Measurements from ENCODE around the gene OLA1.
"Not testable (repeated sequence)": the region's sequence is repeated elsewhere in the genome, so short reads cannot be mapped to it uniquely, and the experiment has no call there.

The OLA1 gene

DNA sequence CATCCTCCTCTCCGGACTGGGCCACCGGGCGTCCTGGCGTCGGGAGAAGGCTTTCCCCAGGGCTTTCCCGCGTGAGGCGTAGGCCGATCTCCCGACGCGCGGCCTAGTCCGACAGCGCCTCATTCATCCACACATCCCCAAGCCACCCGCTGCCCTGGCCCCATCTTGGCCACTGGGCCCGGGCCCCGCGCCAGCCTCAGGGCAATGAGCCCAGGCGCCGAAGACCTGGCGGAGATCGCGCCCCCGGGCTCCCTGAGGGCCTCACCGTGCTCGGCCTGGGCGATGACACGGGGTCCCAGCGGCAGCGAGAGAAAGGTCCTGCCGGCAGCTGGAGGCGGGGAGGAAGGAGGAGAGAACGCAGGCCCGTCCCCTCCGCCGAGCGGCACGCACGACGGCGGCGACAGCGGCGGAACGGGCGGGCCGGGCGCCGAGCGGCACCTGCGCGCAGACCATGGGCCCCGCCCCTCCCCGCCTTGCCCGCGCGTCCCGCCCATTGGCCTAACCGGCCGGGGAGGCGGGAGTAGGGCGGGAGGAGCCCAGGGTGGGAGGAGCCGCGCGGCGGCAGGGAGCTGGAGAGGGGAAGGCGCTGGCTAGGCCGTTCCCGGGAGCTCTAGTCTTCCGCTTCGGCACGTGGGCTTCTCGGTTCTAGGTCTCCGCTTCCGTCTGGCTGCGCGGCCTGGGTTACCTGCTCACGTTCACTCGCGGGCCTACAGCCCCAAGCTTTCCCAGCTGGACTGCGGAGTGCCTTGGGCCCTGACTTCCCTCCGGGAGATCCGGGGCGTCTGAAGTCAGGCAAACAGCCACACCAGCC, at the start of gene OLA1:
Gene OLA1, minus strand, starts transcription at position 346 of the 811 bp plus-strand sequence. CDS start 1,717 bp downstream, outside the sequence.
- peak; percentile 92 for DNase-seq (ENCODE audit: low read depth)

DNA sequence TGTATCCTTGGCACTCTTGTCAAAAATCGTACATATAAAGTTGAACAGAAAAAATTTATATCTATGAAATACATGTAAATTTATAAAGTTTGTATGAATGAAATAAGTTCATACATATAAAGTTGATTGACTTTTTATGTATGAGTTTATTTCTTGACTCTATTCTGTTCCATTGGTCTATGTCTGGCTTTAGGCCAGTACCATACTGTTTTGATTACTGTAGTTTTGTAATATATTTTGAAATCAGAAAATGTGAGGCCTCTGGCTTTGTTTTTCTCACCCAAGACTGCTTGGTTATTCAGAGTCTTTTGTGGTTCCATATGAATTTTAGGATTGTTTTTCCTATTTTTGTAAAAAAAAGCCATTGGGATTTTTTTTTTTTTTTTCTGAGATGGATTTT, 44.6 kb upstream of the OLA1 start:
- no peak for DNase-seq (ENCODE audit: low read depth)

DNA sequence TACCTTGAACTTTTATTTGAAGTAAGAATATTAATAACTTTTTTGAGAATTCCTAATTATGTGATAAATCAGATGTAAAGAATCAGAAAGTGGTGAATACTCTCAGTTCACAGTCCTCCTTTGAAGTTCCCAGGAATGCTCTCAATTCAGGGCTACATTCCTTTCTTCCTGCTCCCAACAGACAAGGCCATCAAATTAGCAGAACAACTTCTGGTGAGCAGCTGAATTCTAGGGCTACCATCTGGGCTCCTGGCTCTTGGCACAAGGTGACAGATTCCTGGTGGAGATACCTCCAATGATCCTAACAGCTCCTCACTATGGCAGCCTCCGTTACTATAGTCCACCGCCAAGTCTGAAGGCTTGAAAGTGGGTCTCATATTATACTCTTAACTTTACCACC, 37.8 kb upstream of the OLA1 start:
- no peak for DNase-seq (ENCODE audit: low read depth)

DNA sequence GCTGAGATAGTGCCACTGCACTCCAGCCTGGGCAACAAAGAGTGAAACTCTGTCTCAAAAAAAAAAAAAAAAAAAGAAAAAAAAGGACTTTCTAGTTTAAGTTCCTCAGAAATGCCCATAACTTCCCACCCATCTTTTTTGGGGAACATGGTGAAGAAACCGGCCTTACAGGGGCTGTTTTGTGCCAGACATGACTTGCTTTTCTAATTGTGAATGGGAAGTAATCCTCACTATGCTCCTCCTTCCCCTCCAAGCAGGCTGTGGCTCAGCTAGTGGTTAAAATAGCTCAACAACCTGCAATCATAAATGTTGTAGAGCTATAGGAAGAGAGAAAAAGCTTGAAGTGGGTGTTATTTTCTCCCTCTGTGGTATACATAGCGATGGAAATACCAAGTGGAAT, 34.1 kb upstream of the OLA1 start:
- no peak for DNase-seq (ENCODE audit: low read depth)

DNA sequence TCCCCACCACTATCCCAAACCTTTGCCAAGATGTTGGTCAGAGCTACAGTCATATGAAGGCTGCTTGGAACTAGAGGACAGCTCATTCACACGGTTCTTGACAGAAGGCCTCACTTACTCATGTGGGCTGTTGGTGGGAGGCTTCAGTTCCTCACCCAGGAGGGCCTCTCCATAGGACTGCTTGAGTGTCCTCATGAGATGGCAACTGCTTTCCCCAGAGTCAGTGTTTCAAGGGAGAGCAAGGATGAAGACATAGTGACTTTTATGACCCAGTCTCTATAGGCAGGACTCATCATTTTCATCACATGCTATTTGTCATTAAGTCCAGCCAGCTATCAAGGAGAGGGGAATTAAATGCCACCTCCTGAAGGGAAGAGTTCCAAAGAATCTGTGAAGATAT, 33.4 kb upstream of the OLA1 start:
- no peak for DNase-seq (ENCODE audit: low read depth)

DNA sequence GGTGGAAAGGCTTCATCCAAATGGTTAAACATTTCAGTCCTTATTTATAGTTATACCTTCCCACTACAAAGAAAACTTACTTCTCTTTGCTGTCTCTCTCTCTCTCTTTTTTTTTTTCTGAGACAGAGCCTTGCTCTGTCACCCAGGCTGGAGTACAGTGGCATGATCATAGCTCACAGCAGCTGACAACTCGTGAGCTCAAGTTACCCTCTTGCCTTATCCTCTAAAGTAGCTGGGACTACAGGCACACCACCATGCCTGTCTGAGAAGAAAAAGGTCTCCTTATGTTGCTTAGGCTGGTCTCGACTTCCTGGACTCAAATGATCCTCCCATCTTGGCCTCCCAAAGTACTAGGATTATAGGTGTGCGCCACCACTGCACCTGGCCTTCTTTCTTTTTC, 32.3 kb upstream of the OLA1 start:
- DNase-seq (ENCODE audit: low read depth) = no peak

DNA sequence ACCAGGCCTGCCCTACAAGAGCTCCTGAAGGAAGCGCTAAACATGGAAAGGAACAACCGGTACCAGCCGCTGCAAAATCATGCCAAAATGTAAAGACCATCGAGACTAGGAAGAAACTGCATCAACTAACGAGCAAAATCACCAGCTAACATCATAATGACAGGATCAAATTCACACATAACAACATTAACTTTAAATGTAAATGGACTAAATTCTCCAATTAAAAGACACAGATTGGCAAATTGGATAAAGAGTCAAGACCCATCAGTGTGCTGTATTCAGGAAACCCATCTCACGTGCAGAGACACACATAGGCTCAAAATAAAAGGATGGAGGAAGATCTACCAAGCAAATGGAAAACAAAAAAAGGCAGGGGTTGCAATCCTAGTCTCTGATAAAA, 21.9 kb upstream of the OLA1 start:
- not testable (repeated sequence) for DNase-seq (ENCODE audit: low read depth)

DNA sequence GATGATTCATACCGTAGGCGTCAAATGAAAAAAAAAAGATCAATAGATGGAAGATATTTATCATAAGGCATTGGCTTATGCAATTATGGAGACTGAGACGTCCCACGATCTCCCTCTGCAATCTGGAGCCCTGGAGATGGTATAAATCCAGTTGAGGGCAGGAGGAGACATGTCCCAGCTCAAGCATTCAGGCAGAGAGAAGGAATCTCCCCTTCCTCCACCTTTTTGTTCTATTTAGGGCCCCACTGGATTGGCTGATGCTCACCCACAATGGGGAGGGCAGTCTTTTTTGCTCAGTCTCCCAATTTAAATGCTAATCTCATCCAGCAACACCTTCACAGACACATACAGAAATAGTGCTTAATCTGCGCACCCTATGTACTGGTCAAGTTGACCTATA, 18.0 kb upstream of the OLA1 start:
- no peak for DNase-seq (ENCODE audit: low read depth)

DNA sequence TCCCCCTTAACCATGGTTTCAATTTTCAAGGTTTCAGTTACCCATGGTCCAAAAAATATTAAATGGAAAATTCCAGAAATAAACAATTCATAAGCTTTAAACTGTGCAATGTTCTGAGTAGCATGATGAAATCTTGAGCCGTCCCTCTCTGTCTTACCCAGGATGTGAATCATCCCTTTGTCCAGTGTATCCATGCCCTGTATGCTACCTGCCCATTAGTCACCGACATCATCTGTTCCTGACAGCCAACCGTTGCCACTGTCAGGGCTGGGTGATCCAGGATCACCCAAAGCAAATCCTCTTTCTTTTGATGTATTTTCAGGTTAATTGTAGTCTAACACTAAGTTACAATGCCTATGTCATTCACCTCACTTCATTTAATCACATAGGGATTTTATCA, 15.7 kb upstream of the OLA1 start:
- DNase-seq (ENCODE audit: low read depth) = no peak

DNA sequence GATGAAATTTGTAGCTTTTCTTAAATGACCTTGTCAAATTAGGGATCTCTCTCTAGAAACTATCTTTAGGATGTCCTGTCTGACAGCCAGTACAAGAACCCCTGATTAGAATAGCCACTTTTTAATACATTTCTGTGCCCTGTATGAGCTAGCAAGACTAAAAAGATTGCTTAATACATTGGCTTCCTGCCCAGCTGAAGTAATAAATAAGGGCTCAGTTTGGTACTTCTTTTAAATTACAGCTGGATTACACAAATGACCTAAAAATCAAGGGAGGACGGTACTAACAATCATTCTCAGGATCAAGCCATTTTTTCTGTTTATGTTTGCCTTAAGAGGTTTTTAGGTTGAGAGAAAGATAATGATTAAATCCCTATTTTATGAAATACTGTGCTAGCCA, 11.6 kb upstream of the OLA1 start:
- no peak for DNase-seq (ENCODE audit: low read depth)

DNA sequence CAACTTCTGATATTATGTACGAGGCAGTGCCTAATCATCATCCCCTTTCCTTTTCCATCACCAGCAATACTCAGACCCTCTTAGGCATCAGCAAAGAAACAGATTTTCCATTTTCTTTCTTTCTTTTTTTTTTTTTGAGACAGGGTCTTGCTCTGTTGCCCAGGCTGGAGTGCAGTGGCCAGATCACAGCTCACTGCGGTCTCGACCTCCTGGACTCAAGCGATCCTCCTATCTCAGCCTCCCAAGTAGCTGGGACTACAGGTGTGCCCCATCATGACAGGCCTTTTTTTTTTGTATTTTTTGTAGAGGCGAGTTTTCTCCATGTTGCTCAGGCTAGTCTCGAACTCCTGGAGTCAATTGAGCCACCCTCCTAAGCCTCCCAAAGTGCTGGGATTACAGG, 5.9 kb upstream of the OLA1 start:
- no peak for DNase-seq (ENCODE audit: low read depth)

DNA sequence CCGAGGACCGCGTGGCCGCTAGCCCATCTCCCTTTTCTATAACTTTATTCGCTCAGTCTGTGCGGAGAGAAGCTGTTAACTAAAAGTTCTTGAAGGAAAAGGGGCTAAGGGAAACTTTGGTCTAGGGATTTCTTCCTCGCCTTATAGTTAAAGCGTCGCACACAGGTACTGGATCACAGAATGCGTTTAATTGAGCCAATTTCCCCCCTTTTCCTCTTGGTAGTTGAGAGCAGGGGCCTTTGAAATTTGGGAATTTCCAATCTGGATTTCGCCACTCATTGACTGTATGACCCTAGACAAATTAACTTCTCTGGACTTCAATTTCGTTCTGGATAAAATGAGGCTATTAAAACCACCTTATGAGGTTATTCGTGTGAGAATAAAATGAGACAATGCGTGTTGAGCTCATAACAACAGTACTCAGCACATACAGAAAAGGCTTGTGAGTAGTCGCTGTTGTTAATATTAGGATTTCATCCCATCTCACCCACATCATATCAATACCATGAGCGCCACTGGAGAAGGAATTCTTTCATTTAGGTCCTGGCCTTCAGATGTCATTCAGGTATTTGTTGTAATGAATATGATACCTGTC, 763 bp upstream of the OLA1 start:
- no peak for DNase-seq (ENCODE audit: low read depth)

DNA sequence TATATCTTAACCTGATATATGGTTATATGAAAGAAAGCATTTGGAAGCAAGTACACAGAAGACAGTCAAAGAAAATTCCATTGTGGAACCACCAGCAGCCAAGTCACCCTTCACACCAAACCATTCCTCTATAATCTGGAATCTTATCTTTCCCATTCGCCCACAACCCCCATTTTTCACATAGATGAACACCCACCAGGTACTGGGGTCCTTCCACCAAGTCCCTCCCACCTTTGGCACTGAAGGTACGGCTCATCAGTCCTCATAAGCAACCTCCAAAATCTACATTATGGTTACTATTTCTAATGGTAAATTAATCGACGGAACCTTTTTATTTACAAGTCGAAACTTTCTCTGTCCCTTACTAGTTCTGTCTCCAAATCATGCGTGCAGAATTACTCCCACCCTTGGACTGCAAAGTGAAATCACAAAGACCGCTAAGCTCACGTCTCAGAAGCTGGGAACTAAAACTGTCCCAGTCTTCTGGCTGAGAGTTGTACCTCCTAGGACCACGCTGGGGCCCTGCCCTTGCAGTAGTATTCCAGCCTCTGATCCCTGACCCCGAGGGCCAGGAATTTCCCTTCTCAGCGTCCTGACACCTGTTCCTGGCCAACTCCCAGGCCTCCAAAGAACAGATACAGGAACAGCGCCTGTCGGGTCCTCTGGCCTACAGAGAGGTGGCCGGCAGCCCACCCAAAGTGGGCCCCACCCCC, 702 bp downstream of the OLA1 start:
- no peak for DNase-seq (ENCODE audit: low read depth)

DNA sequence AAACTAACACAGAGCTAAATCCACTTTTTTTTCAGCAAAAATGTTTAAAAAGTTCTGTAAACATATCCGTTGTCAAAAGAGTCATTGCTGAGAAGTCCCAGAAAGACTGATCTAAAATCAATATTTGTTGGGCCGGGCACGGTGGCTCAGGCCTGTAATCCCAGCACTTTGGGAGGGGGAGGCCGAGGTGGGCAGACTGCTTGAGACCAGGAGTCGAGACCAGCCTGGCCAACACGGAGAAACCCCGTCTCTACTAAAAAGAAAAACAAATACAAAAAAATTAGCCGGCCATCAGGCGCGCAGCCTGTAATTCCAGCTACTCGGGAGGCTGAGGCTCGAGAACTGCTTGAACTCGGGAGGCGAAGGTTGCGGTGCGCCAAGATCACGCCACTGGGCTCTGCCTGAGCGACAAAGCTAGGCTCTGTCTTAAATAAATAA, 1.4 kb downstream of the OLA1 start:
- no peak for DNase-seq (ENCODE audit: low read depth)

DNA sequence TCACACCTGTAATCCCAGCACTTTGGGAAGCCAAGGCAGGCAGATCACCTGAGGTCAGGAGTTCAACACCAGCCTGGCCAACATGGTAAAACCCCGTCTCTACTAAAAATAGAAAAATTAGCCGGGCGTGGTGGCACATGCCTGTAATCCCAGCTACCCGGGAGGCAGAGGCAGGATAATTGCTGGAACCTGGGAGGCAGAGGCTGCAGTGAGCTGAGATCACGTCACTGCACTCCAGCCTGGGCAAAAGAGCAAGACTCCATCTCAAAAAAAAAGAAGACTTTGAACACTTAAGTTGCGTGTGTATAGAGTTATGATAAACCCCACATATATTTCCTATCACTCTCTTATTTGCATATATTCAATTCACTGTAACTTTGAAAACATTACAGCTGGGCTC, 2.7 kb downstream of the OLA1 start:
- DNase-seq (ENCODE audit: low read depth) = not testable (repeated sequence)

DNA sequence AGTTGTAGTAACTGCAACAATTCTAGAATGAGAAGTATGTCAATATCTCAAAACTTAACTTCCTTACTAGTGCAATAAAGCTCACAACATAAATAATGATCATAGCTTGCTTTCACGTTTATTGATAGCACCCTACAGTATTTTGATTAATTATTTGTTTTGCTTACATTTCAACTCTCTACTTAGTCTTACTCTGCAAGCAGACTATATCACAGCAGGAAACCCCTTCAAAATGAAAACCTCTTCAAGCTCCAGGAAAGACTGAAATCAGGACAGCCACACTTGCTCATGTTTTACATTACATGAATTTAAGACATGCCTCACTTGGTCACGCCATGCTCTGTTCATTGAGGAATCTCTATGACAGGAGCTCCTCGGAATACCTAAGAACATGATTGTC, 3.3 kb downstream of the OLA1 start:
- no peak for DNase-seq (ENCODE audit: low read depth)

DNA sequence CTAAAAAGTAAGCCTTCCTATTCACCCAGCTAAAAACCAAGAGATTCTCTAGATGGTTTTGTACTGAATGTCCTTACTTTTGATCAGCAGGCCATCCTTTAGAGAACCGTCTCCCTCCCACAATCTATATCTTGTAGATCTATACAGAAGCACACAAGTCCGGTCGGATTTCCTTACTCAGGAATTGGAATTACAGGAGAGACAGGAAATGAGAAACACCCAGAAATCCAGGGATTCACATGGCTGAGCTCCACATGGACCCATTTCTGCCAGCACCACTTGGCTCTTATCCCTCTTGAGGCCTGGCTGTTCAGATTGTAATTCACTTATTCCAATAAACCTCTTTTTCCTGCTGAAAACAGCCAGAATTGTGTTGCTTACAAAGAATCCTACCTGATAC, 4.5 kb downstream of the OLA1 start:
- DNase-seq (ENCODE audit: low read depth) = no peak

DNA sequence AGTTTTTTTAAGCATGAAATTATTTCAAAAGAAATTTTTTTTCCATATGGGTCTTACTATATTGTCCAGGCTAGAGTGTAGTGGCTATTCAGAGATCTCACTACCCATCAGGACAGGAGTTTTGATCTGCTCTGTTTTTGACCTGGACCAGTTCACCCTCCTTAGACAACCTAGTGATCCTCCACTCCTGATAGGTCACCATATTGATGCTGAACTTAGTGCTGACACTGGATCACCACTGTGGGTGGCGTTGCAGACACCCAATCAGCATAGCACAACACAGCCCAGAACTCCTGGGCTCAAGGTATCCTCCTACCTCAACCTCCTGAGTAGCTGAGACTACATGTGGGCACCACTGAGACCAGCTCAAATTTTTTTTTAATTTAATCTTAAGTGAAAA, 8.2 kb downstream of the OLA1 start:
- DNase-seq (ENCODE audit: low read depth) = no peak

DNA sequence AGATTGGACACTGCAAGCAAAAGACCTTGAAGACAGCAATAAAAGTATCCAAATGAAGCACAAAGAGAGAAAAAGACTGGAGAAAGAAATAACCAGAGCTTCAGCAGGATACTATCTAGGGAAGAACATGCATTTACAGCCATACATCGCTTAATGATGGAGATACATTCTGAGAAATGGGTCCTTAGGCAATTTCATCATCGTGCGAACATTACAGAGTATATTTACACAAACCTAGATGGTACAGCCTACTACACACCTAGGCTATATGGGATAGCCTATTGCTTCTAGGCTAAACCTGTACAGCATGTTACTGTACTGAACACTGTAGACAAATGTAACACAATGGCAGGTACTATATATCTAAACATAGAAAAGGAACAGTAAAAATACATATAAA, 11.9 kb downstream of the OLA1 start:
- no peak for DNase-seq (ENCODE audit: low read depth)

DNA sequence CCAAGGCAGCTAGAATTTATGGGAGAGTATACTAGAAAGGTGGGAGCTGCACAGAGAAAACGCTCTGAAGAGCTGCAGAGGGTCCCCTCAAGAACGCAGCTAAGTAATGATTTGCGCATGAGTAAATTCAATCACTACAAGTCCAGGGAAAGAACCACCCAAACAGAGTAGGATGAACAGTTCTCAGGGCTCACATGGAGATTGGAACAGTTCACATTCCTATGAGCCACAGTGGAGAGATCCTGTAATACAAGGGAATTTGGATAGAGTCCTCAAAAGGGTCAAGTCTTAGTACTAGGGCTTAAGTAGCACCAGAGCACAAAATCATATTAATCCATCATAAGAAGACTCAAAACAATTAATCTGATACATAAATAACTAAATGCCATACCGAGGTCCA, 12.7 kb downstream of the OLA1 start:
- DNase-seq (ENCODE audit: low read depth) = no peak

DNA sequence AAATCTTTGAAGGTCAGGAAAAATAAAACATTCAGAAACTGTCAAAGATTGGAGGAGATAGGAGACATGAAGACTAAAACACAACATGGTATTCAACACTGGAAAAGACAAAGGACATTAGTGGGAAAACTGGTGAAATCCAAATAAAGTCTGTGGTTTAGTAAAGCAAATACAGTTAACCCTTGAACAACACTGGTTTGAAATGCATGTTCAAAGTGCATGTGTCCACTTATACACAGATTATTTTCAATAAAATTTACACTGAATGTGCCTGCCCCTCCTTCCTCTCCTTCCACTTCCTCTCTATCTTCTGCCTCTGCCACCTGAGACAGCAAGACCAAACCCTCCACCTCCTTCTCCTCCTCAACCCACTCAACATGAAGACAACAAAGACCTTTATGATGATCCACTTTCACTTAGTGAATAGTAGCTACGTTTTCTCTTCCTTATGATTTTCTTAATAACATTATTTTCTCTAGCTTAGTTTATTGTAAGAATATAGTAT, 14.5 kb downstream of the OLA1 start:
- no peak for DNase-seq (ENCODE audit: low read depth)

DNA sequence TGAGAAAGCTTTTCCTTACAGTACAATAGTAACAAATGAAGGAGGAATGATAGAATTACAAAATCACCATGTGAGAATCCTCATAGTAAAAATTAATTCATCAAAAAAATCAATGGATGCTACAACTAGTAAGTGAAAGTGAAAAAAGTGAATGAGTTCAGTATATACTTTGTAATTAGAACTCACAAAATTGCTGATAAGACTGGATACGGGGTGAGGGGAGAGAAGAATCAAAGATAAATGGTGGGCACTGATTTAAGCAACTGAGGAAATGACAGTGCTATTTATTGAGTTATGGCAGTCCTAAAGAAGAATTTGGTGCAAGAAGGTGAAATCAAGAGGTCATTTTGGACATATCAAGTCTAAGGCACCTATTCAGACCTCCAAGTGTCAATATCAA, 20.6 kb downstream of the OLA1 start:
- DNase-seq (ENCODE audit: low read depth) = no peak

DNA sequence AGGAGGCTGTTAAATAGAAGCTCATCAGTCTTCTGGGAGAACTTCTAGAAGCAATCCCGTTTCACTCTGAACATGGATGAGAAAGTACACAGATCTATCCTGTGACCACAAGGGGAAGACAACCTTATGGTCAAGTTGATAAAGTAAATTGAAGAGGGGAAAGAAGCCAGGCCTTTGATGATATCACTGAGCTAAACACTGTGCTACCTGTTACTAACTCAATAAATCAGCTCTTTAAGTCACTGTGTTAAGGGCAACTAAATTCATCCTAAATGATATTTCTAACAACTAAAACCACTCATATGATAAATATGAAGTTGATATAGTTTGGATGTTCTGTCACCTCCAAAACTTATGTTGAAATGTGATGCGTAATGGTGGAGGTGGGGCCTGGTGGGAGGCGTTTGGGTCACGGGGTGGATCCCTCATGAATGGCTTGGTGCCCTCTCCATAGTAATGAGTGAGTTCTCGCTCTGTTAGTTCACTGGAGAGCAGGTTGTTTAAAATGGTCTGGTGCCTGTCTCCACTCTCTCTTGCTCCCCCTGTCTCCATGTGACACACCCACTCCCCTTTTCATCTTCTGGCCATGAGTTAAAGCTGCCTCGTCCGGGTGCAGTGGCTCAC, 23.6 kb downstream of the OLA1 start:
- DNase-seq (ENCODE audit: low read depth) = no peak

Measured in activated gamma-delta T cell treated with anti-CD3 and anti-CD28 coated beads, Interleukin-2, amount 50 U/mL, for 16 hours (primary cell).